Measurements from ENCODE around the gene ENPP6. TPM values are rescaled to one million over a fixed set of nuclear protein-coding genes. Genes with fewer than 3 reads are reported as not detected.

Gene ENPP6
- total RNA-seq, 2 experiments from 2014 or later, result 0.12 to 0.29 TPM

GRCh38 chr4:184110452-184111224 lies 107.0 kb downstream of the ENPP6 start:
- Mint-ChIP-seq H3K27me3 (peaks cover 9% of the 10 kb centered on the region), H3K9me3 (no peaks in the 10 kb centered on the region), H3K4me1 (ENCODE audit: low read depth) (no peaks in the 10 kb centered on the region), H3K27ac (no peak overlapping the region), H3K4me3 (no peak overlapping the region), H3K36me3 (no peaks in the 10 kb centered on the region)
- CTCF ChIA-PET, result interaction anchor here (0.5 kb wide), 1 partner anchor 568 kb away, joined by 3 read pairs; no protein-coding TSS in a partner anchor
- POLR2A ChIA-PET, result no interaction called here
- no peak for DNase-seq
- intact Hi-C loops (cut with micrococcal nuclease), result no loop called here

- CTCF ChIA-PET, result no interaction called here
- Mint-ChIP-seq H3K27me3 (peaks cover 9% of the 10 kb centered on the region), H3K36me3 (no peaks in the 10 kb centered on the region), H3K9me3 (no peaks in the 10 kb centered on the region), H3K4me1 (ENCODE audit: low read depth) (no peaks in the 10 kb centered on the region), H3K4me3 (no peak overlapping the region), H3K27ac (no peak overlapping the region)
- no peak for DNase-seq
- intact Hi-C loops (cut with micrococcal nuclease), result no loop called here
- POLR2A ChIA-PET, result no interaction called here
These were observed 109.6 kb downstream of the ENPP6 start for GRCh38 chr4:184108006-184108501.

- no peak for DNase-seq
These were observed 113.1 kb downstream of the ENPP6 start for GRCh38 chr4:184104419-184105101.

GRCh38 chr4:184103527-184104264 lies 114.0 kb downstream of the ENPP6 start:
- H3K4me3 Mint-ChIP-seq, result no peak overlapping the region
- no peaks in the 10 kb centered on the region for H3K9me3 Mint-ChIP-seq
- H3K4me1 Mint-ChIP-seq (ENCODE audit: low read depth), result no peaks in the 10 kb centered on the region
- H3K27ac Mint-ChIP-seq, result no peak overlapping the region
- peaks cover 10% of the 10 kb centered on the region for H3K27me3 Mint-ChIP-seq
- DNase-seq, result no peak
- intact Hi-C loops (cut with micrococcal nuclease), result no loop called here
- CTCF ChIA-PET, result no interaction called here
- H3K36me3 Mint-ChIP-seq, result no peaks in the 10 kb centered on the region
- POLR2A ChIA-PET, result no interaction called here

More at GRCh38 chr4:184104419-184105101, 113.1 kb downstream of the ENPP6 start:
- Mint-ChIP-seq H3K9me3 (no peaks in the 10 kb centered on the region), H3K4me1 (ENCODE audit: low read depth) (no peaks in the 10 kb centered on the region), H3K36me3 (no peaks in the 10 kb centered on the region), H3K4me3 (no peak overlapping the region), H3K27me3 (peaks cover 10% of the 10 kb centered on the region), H3K27ac (no peak overlapping the region)
- intact Hi-C loops (cut with micrococcal nuclease), result no loop called here
- ChIA-PET CTCF (no interaction called here), POLR2A (no interaction called here)

GRCh38 chr4:184102927-184103326 lies 114.7 kb downstream of the ENPP6 start:
- Mint-ChIP-seq H3K27me3 (peaks cover 11% of the 10 kb centered on the region), H3K36me3 (no peaks in the 10 kb centered on the region), H3K9me3 (no peaks in the 10 kb centered on the region), H3K4me1 (ENCODE audit: low read depth) (no peaks in the 10 kb centered on the region), H3K27ac (no peak overlapping the region), H3K4me3 (no peak overlapping the region)
- CTCF ChIA-PET, result no interaction called here
- intact Hi-C loops (cut with micrococcal nuclease), result no loop called here
- POLR2A ChIA-PET, result no interaction called here
- DNase-seq, result no peak

- Mint-ChIP-seq H3K4me1 (ENCODE audit: low read depth) (peaks cover 1% of the 10 kb centered on the region), H3K4me3 (no peak overlapping the region), H3K27me3 (peaks cover 12% of the 10 kb centered on the region), H3K9me3 (no peaks in the 10 kb centered on the region), H3K27ac (no peak overlapping the region), H3K36me3 (no peaks in the 10 kb centered on the region)
- DNase-seq, result no peak
- ChIA-PET CTCF (no interaction called here), POLR2A (no interaction called here)
- intact Hi-C loops (cut with micrococcal nuclease), result no loop called here
These were observed 115.2 kb downstream of the ENPP6 start for GRCh38 chr4:184102488-184102887.

- intact Hi-C loops (cut with micrococcal nuclease), result no loop called here
- H3K27ac Mint-ChIP-seq, result no peak overlapping the region
- H3K4me3 Mint-ChIP-seq, result no peak overlapping the region
- no peaks in the 10 kb centered on the region for H3K9me3 Mint-ChIP-seq
- CTCF ChIA-PET, result no interaction called here
- H3K36me3 Mint-ChIP-seq, result no peaks in the 10 kb centered on the region
- peaks cover 6% of the 10 kb centered on the region for H3K4me1 Mint-ChIP-seq (ENCODE audit: low read depth)
- DNase-seq, result no peak
- POLR2A ChIA-PET, result no interaction called here
- peaks cover 18% of the 10 kb centered on the region for H3K27me3 Mint-ChIP-seq
These were observed 116.0 kb downstream of the ENPP6 start for GRCh38 chr4:184101711-184102110.

- intact Hi-C loops (cut with micrococcal nuclease), result no loop called here
- peaks cover 6% of the 10 kb centered on the region for H3K4me1 Mint-ChIP-seq (ENCODE audit: low read depth)
- CTCF ChIA-PET, result interaction anchor here (0.6 to 1.1 kb wide), 5 partner anchors 71 to 259 kb away, joined by 3 to 4 read pairs (median 3); no protein-coding TSS in a partner anchor
- no peaks in the 10 kb centered on the region for H3K36me3 Mint-ChIP-seq
- DNase-seq, result peak; percentile 50
- no peaks in the 10 kb centered on the region for H3K9me3 Mint-ChIP-seq
- no peak overlapping the region for H3K4me3 Mint-ChIP-seq
- H3K27me3 Mint-ChIP-seq, result peaks cover 14% of the 10 kb centered on the region
- no peak overlapping the region for H3K27ac Mint-ChIP-seq
- POLR2A ChIA-PET, result no interaction called here
These were observed 117.3 kb downstream of the ENPP6 start for GRCh38 chr4:184100297-184100885.

GRCh38 chr4:184099535-184099966 lies 118.1 kb downstream of the ENPP6 start:
- Mint-ChIP-seq H3K4me3 (no peak overlapping the region), H3K27ac (no peak overlapping the region), H3K9me3 (no peaks in the 10 kb centered on the region), H3K4me1 (ENCODE audit: low read depth) (peaks cover 6% of the 10 kb centered on the region), H3K27me3 (peaks cover 14% of the 10 kb centered on the region), H3K36me3 (no peaks in the 10 kb centered on the region)
- POLR2A ChIA-PET, result no interaction called here
- CTCF ChIA-PET, result interaction anchor here (0.6 to 1.1 kb wide), 5 partner anchors 72 to 259 kb away, joined by 3 to 4 read pairs (median 3); no protein-coding TSS in a partner anchor
- DNase-seq, result no peak
- intact Hi-C loops (cut with micrococcal nuclease), result loop anchor here (5.0 kb wide), 2 partner anchors 153 to 627 kb away; no protein-coding TSS in a partner anchor

- intact Hi-C loops (cut with micrococcal nuclease), result loop anchor here (1.0 to 5.0 kb wide), 3 partner anchors 153 to 627 kb away; no protein-coding TSS in a partner anchor
- Mint-ChIP-seq H3K9me3 (no peaks in the 10 kb centered on the region), H3K27ac (no peak overlapping the region), H3K4me1 (ENCODE audit: low read depth) (peaks cover 6% of the 10 kb centered on the region), H3K27me3 (peaks cover 14% of the 10 kb centered on the region), H3K36me3 (no peaks in the 10 kb centered on the region), H3K4me3 (no peak overlapping the region)
- ChIA-PET POLR2A (no interaction called here), CTCF (interaction anchor here (1.1 kb wide), 1 partner anchor 258 kb away, joined by 4 read pairs; no protein-coding TSS in a partner anchor)
- DNase-seq, result no peak
These were observed 118.7 kb downstream of the ENPP6 start for GRCh38 chr4:184099000-184099399.

- peaks cover 14% of the 10 kb centered on the region for H3K27me3 Mint-ChIP-seq
- ChIA-PET POLR2A (no interaction called here), CTCF (interaction anchor here (0.9 to 1.4 kb wide), 2 partner anchors 9 to 257 kb away, joined by 3 to 5 read pairs; no protein-coding TSS in a partner anchor)
- H3K36me3 Mint-ChIP-seq, result no peaks in the 10 kb centered on the region
- H3K27ac Mint-ChIP-seq, result no peak overlapping the region
- H3K4me1 Mint-ChIP-seq (ENCODE audit: low read depth), result peaks cover 6% of the 10 kb centered on the region
- H3K4me3 Mint-ChIP-seq, result no peak overlapping the region
- DNase-seq, result no peak
- intact Hi-C loops (cut with micrococcal nuclease), result loop anchor here (1.0 to 5.0 kb wide), 3 partner anchors 154 to 626 kb away; no protein-coding TSS in a partner anchor
- no peaks in the 10 kb centered on the region for H3K9me3 Mint-ChIP-seq
These were observed 119.9 kb downstream of the ENPP6 start for GRCh38 chr4:184097815-184098214.

Data from activated CD4-positive, alpha-beta memory T cell treated with anti-CD3 and anti-CD28 coated beads for 36 hours (primary cell).